ENCODE results near the gene THSD7B.

Gene THSD7B

GRCh38 chr2:137155356-137156104, 390.2 kb downstream of the THSD7B start:
- TF ChIP-seq ZNF8 (CRISPR knock-in tag; IDR thresholded peaks at IDR 0.05) = no peak
- no peak for TF ChIP-seq ZFP30 (CRISPR knock-in tag; IDR thresholded peaks at IDR 0.05)
- TF ChIP-seq OSR1 (CRISPR knock-in tag; IDR thresholded peaks at IDR 0.05) = no peak
- TF ChIP-seq TOX (CRISPR knock-in tag; IDR thresholded peaks at IDR 0.05; ENCODE audit: borderline replicate concordance) = no peak
- ATAC-seq = peak; percentile 46; the same call in 2 of the 3 replicates

GRCh38 chr2:137156221-137156844, 391.0 kb downstream of the THSD7B start:
- TF ChIP-seq CSDC2 (CRISPR knock-in tag; IDR thresholded peaks at IDR 0.05) (no peak), CREB5 (CRISPR knock-in tag; IDR thresholded peaks at IDR 0.05; ENCODE audit: low read depth) (no peak), ZNF70 (CRISPR knock-in tag; IDR thresholded peaks at IDR 0.05) (no peak), TSHZ2 (CRISPR knock-in tag; IDR thresholded peaks at IDR 0.05) (no peak), ZC3H10 (CRISPR knock-in tag; IDR thresholded peaks at IDR 0.05) (no peak), PATZ1 (CRISPR knock-in tag; IDR thresholded peaks at IDR 0.05; ENCODE audit: borderline replicate concordance) (no peak), ESRRG (CRISPR knock-in tag; IDR thresholded peaks at IDR 0.05) (no peak), ZFP30 (CRISPR knock-in tag; IDR thresholded peaks at IDR 0.05) (no peak), ARNTL (CRISPR knock-in tag; IDR thresholded peaks at IDR 0.05; ENCODE audit: borderline replicate concordance, low read depth) (no peak), GLIS3 (CRISPR knock-in tag; IDR thresholded peaks at IDR 0.05) (no peak), ZNF8 (CRISPR knock-in tag; IDR thresholded peaks at IDR 0.05) (no peak), ZFP3 (CRISPR knock-in tag; IDR thresholded peaks at IDR 0.05) (no peak), RARB (CRISPR knock-in tag; IDR thresholded peaks at IDR 0.05) (no peak), OSR1 (CRISPR knock-in tag; IDR thresholded peaks at IDR 0.05) (no peak), SNAI2 (CRISPR knock-in tag; IDR thresholded peaks at IDR 0.05) (no peak)

GRCh38 chr2:137157851-137158250, 392.5 kb downstream of the THSD7B start:
- no peak for TF ChIP-seq RARB (CRISPR knock-in tag; IDR thresholded peaks at IDR 0.05)
- no peak for TF ChIP-seq GLIS3 (CRISPR knock-in tag; IDR thresholded peaks at IDR 0.05)
- TF ChIP-seq POU6F1 (CRISPR knock-in tag; IDR thresholded peaks at IDR 0.05; ENCODE audit: borderline replicate concordance, low read depth) = no peak
- no peak for TF ChIP-seq ZFP3 (CRISPR knock-in tag; IDR thresholded peaks at IDR 0.05)
- TF ChIP-seq CSDC2 (CRISPR knock-in tag; IDR thresholded peaks at IDR 0.05) = no peak
- TF ChIP-seq ISL1 (CRISPR knock-in tag; IDR thresholded peaks at IDR 0.05) = no peak
- TF ChIP-seq PPARA (CRISPR knock-in tag; IDR thresholded peaks at IDR 0.05; ENCODE audit: borderline replicate concordance) = no peak
- TF ChIP-seq CSRNP3 (CRISPR knock-in tag; IDR thresholded peaks at IDR 0.05) = no peak
- no peak for TF ChIP-seq CREB5 (CRISPR knock-in tag; IDR thresholded peaks at IDR 0.05; ENCODE audit: low read depth)
- TF ChIP-seq ZFP30 (CRISPR knock-in tag; IDR thresholded peaks at IDR 0.05) = no peak
- TF ChIP-seq BACH2 (CRISPR knock-in tag; IDR thresholded peaks at IDR 0.05; ENCODE audit: borderline replicate concordance) = no peak
- TF ChIP-seq ARNTL (CRISPR knock-in tag; IDR thresholded peaks at IDR 0.05; ENCODE audit: borderline replicate concordance, low read depth) = no peak
- no peak for TF ChIP-seq SNAI2 (CRISPR knock-in tag; IDR thresholded peaks at IDR 0.05)
- TF ChIP-seq ESRRG (CRISPR knock-in tag; IDR thresholded peaks at IDR 0.05) = no peak
- TF ChIP-seq ZNF70 (CRISPR knock-in tag; IDR thresholded peaks at IDR 0.05) = no peak
- no peak for TF ChIP-seq ZC3H10 (CRISPR knock-in tag; IDR thresholded peaks at IDR 0.05)
- no peak for TF ChIP-seq ZNF565 (CRISPR knock-in tag; conservative IDR thresholded peaks at IDR 0.05; ENCODE audit: low read depth)
- TF ChIP-seq TCF4 (CRISPR knock-in tag; IDR thresholded peaks at IDR 0.05; ENCODE audit: borderline replicate concordance) = no peak
- no peak for TF ChIP-seq ZNF8 (CRISPR knock-in tag; IDR thresholded peaks at IDR 0.05)
- TF ChIP-seq PATZ1 (CRISPR knock-in tag; IDR thresholded peaks at IDR 0.05; ENCODE audit: borderline replicate concordance) = no peak
- no peak for ATAC-seq

More at GRCh38 chr2:137156221-137156844, 391.0 kb downstream of the THSD7B start:
- no peak for ATAC-seq

Measured in SK-N-SH treated with all-trans-retinoic acid at 6 μM for 48 hours (cell line).